Measurements from ENCODE around the gene MAP7. TPM values are rescaled to one million over a fixed set of nuclear protein-coding genes. Genes with fewer than 3 reads are reported as not detected.
"Not testable (repeated sequence)": the region's sequence is repeated elsewhere in the genome, so short reads cannot be mapped to it uniquely, and the experiment has no call there.

MAP7 gene
- total RNA-seq, 1 donor from 2014 or later: 0.35 TPM

GRCh38 chr6:136487759-136488425 is 62.3 kb downstream of the MAP7 start:
- peaks cover 2% of the 10 kb centered on the region for H3K9me3 Mint-ChIP-seq
- ChIA-PET POLR2A (interaction anchor here (0.7 kb wide), 1 partner anchor 14 kb away, joined by 3 read pairs; no protein-coding TSS in a partner anchor), CTCF (no interaction called here)
- no peak for TF ChIP-seq CTCF (IDR thresholded peaks at IDR 0.05)
- H3K27ac Mint-ChIP-seq: no peak overlapping the region
- no peaks in the 10 kb centered on the region for H3K36me3 Mint-ChIP-seq (ENCODE audit: low read depth)
- intact Hi-C loops (cut with micrococcal nuclease): no loop called here
- no peak for DNase-seq
- H3K4me3 Mint-ChIP-seq: no peak overlapping the region
- no peaks in the 10 kb centered on the region for H3K4me1 Mint-ChIP-seq
- no peak for ATAC-seq (ENCODE audit: low read depth)
- H3K27me3 Mint-ChIP-seq: peaks cover 6% of the 10 kb centered on the region

GRCh38 chr6:136486357-136486756 is 63.9 kb downstream of the MAP7 start:
- no peak overlapping the region for H3K4me3 Mint-ChIP-seq
- no peaks in the 10 kb centered on the region for H3K36me3 Mint-ChIP-seq (ENCODE audit: low read depth)
- H3K4me1 Mint-ChIP-seq: no peaks in the 10 kb centered on the region
- CTCF ChIA-PET: no interaction called here
- no peak for TF ChIP-seq CTCF (IDR thresholded peaks at IDR 0.05)
- DNase-seq (no peak), ATAC-seq (ENCODE audit: low read depth) (no peak)
- H3K27ac Mint-ChIP-seq: no peak overlapping the region
- POLR2A ChIA-PET: no interaction called here
- peaks cover 6% of the 10 kb centered on the region for H3K9me3 Mint-ChIP-seq
- intact Hi-C loops (cut with micrococcal nuclease): no loop called here
- H3K27me3 Mint-ChIP-seq: peaks cover 2% of the 10 kb centered on the region

GRCh38 chr6:136483906-136484305 is 66.3 kb downstream of the MAP7 start:
- DNase-seq: no peak
- no peak overlapping the region for H3K27ac Mint-ChIP-seq
- H3K4me1 Mint-ChIP-seq: no peaks in the 10 kb centered on the region
- H3K36me3 Mint-ChIP-seq (ENCODE audit: low read depth): no peaks in the 10 kb centered on the region
- H3K4me3 Mint-ChIP-seq: no peak overlapping the region
- ChIA-PET CTCF (no interaction called here), POLR2A (no interaction called here)
- H3K27me3 Mint-ChIP-seq: peaks cover 4% of the 10 kb centered on the region
- no peak for ATAC-seq (ENCODE audit: low read depth)
- H3K9me3 Mint-ChIP-seq: peaks cover 6% of the 10 kb centered on the region
- intact Hi-C loops (cut with micrococcal nuclease): no loop called here
- TF ChIP-seq CTCF (IDR thresholded peaks at IDR 0.05): no peak

- H3K36me3 Mint-ChIP-seq (ENCODE audit: low read depth); H3K27ac Mint-ChIP-seq; H3K4me1 Mint-ChIP-seq; ATAC-seq (ENCODE audit: low read depth); intact Hi-C loops (cut with micrococcal nuclease); H3K4me3 Mint-ChIP-seq; H3K9me3 Mint-ChIP-seq; POLR2A ChIA-PET; CTCF ChIA-PET; H3K27me3 Mint-ChIP-seq; DNase-seq: not testable (repeated sequence)
These were observed 67.2 kb downstream of the MAP7 start for GRCh38 chr6:136483005-136483404.

- Mint-ChIP-seq H3K27me3 (peaks cover 10% of the 10 kb centered on the region), H3K9me3 (peaks cover under 1% of the 10 kb centered on the region), H3K36me3 (ENCODE audit: low read depth) (no peaks in the 10 kb centered on the region), H3K4me3 (no peak overlapping the region), H3K27ac (no peak overlapping the region), H3K4me1 (no peaks in the 10 kb centered on the region)
- intact Hi-C loops (cut with micrococcal nuclease): no loop called here
- TF ChIP-seq CTCF (IDR thresholded peaks at IDR 0.05): no peak
- no peak for ATAC-seq (ENCODE audit: low read depth)
- ChIA-PET POLR2A (no interaction called here), CTCF (no interaction called here)
- DNase-seq: no peak
These were observed 72.7 kb downstream of the MAP7 start for GRCh38 chr6:136477548-136477947.

- peaks cover 10% of the 10 kb centered on the region for H3K27me3 Mint-ChIP-seq
- no peak for TF ChIP-seq CTCF (IDR thresholded peaks at IDR 0.05)
- no peak overlapping the region for H3K27ac Mint-ChIP-seq
- intact Hi-C loops (cut with micrococcal nuclease): no loop called here
- no peak overlapping the region for H3K4me3 Mint-ChIP-seq
- no peaks in the 10 kb centered on the region for H3K36me3 Mint-ChIP-seq (ENCODE audit: low read depth)
- CTCF ChIA-PET: no interaction called here
- no peaks in the 10 kb centered on the region for H3K4me1 Mint-ChIP-seq
- ATAC-seq (ENCODE audit: low read depth) (no peak), DNase-seq (no peak)
- POLR2A ChIA-PET: no interaction called here
- no peaks in the 10 kb centered on the region for H3K9me3 Mint-ChIP-seq
These were observed 74.5 kb downstream of the MAP7 start for GRCh38 chr6:136475686-136476085.

All from activated B cell treated with CpG ODN at 0.5 μM for 24 hours (primary cell).